HG03064 (cell line): Measurements from ENCODE around the gene TMEM191C.
"Not testable (repeated sequence)": the region's sequence is repeated elsewhere in the genome, so short reads cannot be mapped to it uniquely, and the experiment has no call there.

Source experiments
- ATAC-seq: cut with Tn5 transposase; IDR thresholded peaks from one replicate; pipeline ENCODE4 v1.9.1; 2021; ENCODE audit warnings: low read depth; ENCODE audit not compliant: unreplicated experiment

TMEM191C gene

DNA sequence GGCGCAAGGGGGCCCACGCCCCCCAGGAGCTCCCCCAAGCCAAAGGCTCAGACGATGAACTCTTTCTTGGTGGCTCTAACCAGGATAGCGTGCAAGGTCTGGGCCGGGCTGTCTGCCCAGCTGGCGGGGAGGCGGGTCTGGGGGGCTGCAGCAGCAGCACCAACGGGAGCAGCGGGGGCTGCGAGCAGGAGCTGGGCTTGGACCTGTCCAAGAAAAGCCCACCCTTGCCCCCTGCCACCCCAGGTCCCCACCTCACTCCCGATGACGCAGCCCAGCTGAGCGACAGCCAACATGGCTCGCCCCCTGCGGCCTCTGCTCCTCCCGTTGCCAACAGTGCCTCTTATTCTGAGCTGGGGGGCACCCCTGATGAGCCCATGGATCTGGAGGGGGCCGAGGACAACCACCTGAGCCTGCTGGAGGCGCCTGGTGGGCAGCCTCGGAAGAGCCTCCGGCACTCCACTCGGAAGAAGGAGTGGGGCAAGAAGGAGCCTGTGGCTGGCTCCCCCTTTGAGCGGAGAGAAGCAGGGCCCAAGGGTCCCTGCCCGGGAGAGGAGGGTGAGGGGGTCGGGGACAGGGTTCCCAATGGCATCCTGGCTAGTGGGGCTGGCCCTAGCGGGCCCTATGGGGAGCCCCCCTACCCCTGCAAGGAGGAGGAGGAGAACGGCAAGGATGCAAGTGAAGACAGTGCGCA is 21.6 kb upstream of the TMEM191C start:
- no peak for ATAC-seq

DNA sequence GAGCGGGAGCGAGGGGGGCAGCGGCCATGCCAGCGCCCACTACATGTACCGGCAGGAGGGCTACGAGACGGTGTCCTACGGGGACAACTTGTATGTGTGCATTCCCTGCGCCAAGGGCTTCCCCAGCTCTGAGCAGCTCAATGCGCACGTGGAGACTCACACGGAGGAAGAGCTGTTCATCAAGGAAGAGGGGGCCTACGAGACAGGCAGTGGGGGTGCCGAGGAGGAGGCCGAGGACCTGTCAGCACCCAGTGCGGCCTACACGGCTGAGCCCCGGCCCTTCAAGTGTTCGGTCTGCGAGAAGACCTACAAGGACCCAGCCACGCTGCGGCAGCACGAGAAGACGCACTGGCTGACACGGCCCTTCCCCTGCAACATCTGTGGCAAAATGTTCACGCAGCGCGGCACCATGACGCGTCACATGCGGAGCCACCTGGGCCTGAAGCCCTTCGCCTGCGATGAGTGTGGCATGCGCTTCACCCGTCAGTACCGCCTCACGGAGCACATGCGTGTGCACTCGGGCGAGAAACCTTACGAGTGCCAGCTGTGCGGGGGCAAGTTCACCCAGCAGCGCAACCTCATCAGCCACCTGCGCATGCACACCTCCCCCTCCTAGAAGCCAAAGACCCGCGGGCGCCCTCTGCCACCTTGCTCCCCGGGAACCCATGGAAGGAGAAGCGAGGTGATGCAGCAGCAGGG is 20.9 kb upstream of the TMEM191C start:
- ATAC-seq, result no peak

DNA sequence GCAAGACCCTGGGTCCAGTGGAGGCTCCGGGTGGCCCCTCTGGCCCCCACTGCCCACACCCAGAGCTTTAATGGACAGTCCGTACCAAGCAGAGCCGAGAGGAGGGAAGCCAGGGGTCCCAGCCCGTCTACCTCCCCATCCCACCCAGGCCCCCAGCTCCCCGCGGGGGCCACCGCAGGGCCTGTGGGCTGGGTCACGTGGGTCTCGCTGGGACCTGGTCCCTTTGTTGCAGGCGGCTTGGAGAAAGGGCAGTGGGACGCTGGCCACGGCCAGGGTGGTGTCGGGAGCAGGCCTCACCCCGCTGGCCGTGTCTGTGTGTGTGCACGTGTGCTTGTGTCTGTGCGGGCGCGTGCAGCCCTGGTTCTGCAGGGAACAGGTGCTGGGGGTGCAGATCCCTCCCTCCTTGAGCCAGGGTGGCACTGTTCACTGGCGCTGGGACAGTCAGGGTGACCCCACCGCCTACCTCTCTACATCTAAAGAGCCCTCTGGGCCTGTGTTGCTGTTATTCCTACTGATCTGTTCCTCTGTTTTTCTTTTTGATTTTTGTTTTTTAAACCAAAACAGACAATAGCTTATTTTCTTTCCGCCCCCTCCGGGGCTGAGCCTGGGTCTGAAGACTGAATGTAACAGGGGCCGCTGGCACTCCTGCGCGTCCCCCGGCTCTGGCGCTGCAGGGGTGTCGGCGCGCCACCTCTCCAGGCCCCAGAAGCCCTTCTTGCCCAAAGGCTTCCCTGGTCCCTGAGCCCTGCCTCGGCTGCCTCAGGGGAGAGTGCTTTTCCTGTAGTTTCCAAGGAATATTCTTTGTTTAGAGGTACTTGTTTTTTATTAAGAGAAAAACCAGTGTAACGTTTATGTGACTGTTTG is 20.1 kb upstream of the TMEM191C start:
- no peak for ATAC-seq

DNA sequence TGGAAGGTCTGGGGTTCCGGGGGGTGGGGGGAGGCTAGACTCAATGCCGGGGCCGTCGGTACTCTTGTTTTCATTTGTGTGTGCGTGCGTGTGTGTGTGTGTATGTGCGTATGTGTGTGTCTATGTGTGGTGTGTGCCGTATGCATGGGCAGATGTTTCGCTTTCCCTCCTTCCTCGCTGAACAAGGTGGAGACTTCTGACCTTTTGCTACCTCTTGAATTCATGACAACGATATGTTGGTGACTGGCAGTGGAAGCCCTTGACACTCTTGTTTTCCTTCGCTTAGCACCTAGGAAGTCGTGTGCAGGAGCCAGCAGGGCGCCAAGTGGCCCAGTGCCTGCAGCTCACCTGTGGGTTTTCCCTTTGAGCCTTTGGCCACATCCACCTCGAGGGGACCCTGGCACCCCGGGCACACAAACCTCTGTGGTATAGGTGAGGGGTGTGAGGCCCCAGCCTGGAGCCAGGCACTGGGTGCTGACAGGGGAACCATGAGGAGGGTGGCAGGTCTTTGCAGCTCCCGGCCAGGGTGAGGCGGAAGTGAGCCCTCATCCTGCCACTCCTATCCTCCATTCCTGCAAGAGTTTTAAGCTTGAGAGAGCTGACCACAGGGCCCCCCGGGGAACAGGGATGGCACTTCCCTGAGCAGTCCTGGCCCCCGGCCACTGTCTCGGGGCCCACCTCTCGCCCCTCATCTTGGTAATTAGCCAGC is 19.3 kb upstream of the TMEM191C start:
- ATAC-seq, result no peak

DNA sequence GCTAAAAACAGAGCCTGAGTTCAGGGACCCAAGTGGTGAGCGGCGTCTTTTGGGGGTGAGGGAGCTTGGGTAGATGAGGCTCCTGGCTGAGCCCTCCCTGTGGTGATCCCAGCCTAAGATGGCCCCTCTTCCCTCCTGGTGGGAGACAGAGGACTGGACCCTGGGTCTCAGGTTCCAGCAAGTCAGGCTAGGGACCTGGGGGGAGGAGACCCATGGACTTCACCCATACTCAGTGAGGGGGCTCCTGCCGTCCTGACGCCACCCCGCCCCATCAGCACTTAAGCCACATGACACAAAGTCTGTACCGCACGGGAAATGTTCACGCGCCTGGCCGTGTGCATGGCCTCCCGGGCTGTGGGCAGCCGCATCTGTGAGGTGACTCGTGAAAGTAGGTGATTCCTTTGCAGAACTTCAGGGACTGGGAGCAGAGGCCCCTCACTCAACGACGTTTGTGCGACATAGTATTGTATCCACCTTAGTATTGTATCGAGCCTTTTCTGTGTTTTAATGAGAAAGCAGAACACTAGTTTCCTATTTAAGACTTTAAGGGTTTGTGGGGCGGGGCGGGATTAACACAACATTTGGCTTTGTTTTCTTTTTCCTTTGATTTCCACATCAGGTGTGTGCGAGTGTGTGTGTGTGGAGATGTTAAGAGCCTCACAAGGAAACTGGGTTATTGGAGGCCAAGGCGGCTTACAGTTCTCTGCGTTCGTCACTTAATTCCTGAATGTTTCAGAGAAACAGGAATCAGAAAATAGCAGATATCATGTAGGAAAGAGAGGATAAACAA is 18.4 kb upstream of the TMEM191C start:
- ATAC-seq, result no peak

DNA sequence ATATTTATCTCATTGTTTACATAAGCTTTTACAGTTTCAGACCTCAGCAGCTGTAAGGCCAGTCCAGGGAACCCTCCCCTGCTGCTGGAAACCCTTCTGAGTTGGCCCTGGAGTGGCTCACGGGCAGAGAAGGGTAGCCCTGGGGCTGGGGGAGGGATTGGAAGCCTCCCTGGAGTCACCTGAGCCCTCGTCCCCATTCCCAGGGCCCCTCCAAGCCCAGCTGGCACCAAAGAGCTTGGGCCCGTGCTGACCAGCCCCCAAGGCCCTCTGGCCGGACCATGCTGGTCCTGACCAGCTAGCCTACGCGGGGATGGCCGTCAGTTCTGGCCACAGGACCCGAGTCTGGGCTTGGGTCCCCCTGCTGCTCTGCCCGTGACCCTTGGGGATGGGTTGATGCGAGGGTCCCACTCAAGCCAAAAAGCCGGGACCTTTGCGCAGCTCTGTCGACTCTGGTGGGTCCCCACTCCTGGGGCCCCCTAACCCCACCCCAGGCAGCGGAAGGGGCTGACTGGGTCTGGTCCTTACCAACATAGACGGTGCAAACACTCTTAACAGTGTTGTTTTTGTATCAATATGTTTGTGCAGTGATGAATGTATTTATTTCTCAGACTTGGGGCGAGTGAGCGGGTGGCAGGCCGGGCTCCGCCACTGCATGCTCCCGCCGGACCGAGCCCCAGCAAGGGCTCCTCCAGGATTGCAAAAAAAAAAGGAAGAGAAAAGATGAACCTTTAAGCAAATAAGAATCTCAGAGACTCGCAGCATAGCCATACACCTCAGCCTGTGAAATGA is 17.5 kb upstream of the TMEM191C start:
- ATAC-seq, result no peak

DNA sequence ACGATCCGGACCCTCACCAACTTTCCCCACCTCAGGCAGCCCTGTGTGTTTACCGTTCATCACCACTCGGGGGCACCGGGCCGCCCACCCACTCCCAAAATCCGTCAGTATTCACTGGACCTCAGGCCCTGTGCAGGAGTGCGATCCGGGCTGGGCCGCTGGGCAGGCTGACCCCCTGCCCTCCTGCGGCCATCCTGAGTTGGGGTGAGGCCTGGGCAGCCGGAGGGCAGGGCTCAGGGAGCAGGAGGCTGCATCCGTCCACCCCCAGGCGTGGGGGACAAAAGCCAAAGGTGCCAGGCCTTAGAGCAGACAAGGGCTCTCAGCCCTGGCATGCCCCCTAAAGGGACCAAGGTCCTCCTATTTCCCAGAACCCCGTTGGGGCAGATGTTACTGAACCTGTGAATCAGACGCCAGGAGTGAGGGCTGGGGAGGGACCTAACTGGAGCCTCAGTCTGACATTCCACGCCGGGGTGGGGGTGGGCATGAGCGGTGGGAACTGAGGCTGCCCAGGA is 16.8 kb upstream of the TMEM191C start:
- no peak for ATAC-seq

DNA sequence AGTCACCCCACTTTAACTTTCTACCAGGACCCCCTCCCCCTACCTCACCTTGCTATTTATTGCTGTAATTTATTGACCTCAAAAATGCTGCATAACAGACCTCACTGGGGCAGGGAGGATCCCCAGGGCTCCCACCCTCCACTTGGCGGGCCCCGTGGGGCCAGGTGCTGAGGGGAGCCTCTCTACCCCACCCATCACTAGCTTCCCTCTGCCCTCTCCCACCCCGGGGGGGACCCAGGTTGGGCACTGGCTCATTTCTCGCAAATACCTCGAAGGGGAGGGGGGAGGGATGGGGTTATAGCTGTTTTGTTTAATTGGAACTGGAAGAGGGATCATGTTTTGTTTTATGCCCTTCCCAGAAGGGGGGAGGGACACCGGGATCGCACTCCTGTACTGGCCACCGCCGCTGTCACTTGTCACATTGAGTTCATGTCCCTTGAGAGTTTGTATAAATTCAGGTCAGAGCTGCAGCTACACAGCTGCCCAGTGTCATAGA is 16.3 kb upstream of the TMEM191C start:
- ATAC-seq, result no peak

DNA sequence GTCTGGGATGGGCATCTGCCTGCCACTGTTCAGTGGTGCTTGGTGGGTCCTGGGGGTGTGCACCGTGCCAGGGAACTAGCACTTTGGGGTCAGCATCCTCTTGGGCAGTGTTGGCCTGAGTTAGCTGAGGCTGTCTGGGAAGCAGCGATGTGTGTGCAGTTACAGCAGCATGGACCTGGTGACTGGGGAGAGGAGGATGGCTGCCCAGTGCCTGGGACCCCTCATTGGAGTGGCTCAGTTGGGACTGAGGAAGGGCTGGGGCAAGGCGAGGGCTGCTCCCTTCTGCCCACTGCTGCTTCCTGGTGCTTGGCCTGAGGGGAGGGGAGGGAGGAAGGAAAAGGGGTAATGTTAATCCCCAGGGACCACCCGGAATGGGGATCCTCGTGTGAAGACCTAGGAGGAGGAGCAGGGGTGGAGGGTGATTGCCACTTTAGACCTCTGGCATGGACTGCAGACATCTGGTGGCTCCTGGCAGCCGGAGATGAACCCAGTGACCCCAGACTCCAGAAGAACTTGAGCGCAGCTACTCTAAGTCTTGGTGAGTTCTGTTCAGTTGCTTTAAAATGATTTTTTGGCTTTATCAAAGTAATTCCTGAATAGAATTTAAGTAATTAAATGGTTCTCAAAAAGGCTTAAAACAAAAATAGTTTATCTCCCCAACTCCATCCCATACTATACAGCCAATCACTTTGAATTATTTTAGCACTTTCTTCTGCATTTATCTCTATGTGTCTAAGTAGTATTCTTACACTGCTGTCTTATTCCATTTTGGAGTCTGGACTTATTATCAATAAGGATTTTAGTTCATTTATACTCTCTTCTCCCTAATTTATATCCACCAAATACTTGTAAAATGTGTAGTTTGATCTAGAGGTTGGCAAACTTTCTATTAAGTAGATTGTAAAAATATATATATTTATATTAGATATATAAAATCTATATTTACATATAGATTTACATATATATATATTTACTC is 15.4 kb upstream of the TMEM191C start:
- ATAC-seq, result no peak

DNA sequence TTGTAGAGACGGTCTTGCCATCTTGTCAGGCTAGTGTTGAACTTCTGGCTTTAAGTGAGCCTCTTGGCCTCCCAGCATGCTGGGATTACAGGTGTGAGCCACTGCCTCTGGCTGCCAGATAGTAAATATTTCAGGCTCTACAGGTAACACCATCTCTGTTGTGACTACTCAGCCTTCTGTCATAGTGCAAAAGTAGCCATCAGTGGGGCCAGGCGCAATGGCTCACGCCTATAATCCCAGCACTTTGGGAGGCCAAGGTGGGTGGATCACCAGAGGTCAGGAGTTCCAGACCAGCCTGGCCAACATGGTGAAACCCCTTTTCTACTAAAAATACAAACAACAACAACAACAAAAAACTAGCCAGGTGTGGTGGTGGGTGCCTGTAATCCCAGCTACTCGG is 14.5 kb upstream of the TMEM191C start:
- ATAC-seq, result not testable (repeated sequence)

DNA sequence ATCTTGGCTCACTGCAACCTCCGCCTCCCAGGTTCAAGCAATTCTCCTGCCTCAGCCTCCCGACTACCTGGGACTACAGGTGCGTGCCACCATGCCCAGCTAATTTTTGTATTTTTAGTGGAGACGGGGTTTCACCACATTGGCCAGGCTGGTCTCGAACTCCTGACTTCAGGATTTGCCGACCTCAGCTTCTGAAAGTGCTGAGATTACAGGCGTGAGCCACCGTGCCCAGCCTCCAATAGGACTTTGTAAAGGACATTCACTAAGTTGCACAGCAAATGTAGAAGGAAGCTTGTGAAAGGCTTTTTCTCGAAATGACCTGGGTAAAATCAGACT is 12.2 kb upstream of the TMEM191C start:
- not testable (repeated sequence) for ATAC-seq

DNA sequence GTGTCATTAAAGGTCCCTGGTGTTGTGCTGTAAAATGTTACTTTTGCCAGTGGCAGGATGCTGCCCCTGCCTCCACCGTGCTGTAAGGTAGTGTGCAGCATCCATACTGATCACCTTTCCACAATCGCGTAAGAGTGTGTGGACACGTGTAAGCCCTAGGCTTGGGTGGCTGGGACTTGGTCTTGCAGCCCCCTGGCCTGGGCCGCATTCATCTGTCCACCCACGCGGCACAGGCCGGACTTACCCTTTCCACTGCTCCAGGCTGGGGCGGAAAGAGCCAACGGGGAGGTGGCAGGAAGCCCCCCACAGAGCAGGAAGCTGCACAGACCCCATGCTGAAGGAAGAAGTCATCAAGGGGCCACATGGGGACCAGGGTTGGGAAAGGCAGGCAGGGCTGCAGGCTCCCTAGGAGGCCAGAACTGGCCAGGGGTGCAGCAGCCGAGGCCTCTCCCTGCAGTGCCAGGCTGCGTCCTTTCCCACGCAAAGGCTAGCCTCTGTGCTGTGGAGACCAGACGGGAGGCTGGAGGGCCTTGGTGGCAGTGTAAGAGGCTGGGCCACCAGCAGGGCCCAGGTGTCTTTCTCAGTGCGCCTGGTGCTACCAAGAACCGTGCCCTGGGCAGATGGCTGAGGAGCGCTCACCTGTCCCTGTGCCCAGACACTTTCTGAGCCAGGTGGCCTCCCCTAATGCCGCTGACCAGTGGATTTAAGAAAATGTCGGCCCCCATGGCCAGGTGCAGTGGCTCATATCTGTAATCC is 11.7 kb upstream of the TMEM191C start:
- ATAC-seq, result no peak

DNA sequence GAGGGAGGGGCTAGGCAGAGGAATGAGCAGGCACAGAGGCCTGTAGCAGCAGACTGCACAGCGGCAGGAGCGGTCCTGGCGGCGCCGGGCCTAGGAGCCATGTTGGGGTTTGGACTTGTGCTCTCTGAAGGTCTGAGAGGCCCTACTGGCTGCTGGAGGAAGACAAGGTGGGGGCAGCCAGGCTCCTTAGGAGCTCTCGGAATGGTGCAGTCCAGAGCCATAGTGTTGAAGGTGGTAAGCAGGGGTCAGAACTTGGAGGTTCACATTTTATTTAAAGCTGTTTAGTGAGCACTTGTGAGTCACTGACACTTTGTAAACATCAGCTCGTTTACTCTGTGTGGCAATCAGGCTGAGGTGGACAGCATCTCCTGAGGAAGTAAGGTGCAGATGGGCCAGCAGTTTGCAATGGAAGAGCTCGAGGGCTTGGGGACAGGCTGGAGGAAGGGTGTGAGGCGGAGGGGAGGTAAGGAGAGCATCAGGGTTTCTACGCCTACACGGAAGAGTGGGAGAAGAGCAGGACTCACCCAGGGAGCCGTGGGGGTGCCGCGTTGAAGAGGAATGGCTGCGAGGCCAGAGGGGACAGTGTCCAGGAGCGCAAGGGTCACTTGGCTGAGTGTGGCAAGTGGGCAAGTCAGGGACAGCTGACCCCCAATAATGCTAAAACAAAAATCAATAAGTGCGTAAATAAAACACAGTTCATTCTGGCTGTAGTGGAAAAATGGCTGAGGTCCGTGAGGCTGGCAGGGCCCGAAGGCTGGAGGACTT is 10.0 kb upstream of the TMEM191C start:
- ATAC-seq, result no peak

DNA sequence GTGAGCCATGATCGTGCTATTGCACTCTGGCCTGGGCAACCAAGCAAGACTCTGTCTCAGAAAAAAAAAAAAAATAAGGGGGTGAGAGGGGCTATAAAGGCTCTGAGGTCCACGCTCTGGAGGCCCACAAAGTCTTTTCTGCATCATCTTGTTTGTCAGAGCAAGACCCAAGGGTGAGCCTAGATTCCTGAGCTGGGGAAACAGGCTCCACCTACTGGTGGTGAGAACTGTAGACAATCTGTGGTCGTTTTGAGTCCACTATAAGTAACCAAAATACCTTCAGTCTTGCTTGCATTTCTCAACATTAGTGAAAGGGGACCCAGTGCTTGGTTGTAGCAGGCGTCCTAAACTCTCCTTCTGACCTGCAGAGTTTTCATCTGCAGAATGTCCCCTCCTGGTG is 4.5 kb upstream of the TMEM191C start:
- not testable (repeated sequence) for ATAC-seq

DNA sequence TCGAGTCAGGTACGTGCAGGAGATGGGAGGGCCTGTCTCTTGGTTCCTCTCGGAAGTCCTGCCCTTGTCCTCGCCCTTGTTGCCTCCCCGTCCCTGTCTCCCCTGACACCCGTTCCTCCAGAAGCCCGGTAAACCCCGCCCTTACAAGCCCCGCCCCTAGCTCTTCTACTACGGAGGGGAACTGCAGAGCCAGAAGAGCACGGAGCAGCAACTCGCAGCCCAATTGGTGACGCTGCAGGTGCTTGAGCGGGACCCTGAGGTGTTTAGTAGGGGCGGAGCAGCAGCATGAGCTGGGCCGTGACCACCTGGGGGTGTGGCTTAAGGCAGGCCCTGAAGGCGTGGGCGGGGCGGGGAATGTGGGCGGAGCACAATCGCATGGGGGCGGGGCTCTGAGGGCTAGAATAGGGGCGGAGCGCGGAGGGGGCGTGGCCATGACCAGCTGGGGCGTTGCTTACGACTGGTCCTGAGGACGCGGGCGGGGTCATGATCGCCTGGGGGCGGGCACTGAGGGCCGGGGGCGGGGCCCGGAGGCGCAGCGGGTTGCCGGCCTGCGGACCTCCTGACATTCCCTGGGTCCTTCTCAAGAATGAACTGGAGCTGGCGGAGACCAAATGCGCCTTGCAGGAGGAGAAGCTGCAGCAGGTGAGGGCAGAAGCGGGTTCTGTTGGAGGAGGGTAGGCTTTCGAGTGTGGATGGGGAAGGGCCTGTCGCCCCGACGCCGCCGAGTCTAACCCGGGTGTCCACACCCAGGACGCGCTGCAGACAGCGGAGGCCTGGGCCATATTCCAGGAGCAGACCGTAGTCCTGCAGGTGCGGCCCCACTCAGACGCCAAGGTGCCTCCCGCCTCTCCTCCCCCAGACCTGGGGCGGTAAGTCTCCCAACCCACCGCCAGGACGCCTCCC is 1.3 kb downstream of the TMEM191C start:
- peak; percentile 70 for ATAC-seq
